Thymus (tissue), 11 donors: ENCODE measurements around the gene NUBPL. TPM values are rescaled to one million over a fixed set of nuclear protein-coding genes. Genes with fewer than 3 reads are reported as not detected.
"Not testable (repeated sequence)": the region's sequence is repeated elsewhere in the genome, so short reads cannot be mapped to it uniquely, and the experiment has no call there.

ENCODE experiments used
- DNase-seq, 9 donors: peaks; one replicate each; pipeline ENCODE4 v3.0.0-alpha.2; 2013; ENCODE audit warnings: low spot score in 9 of 9, low read depth in 6 of 9, missing footprints in 1 of 9
- H3K27ac ChIP-seq, 2 donors: one replicate each; pipeline ENCODE4 v1.5.1; 2013; ENCODE audit warnings: control low read depth in 1 of 2, low read depth in 1 of 2, low read length in 1 of 2, mild to moderate bottlenecking in 1 of 2, moderate library complexity in 1 of 2
- H3K27me3 ChIP-seq, 2 donors: one replicate each; pipeline ENCODE4 v1.5.1; 2013; ENCODE audit warnings: low read length in 1 of 2; ENCODE audit not compliant: control insufficient read depth in 2 of 2, insufficient read depth in 1 of 2
- H3K36me3 ChIP-seq, 2 donors: one replicate each; pipeline ENCODE4 v1.5.1; 2013; ENCODE audit warnings: low read length in 1 of 2, mild to moderate bottlenecking in 1 of 2, moderate library complexity in 1 of 2; ENCODE audit not compliant: control insufficient read depth in 2 of 2, insufficient read depth in 2 of 2
- H3K4me1 ChIP-seq, 2 donors: one replicate each; pipeline ENCODE4 v1.5.1; 2013; ENCODE audit warnings: low read length in 2 of 2; ENCODE audit not compliant: control insufficient read depth in 2 of 2, insufficient read depth in 2 of 2
- H3K4me3 ChIP-seq, 2 donors: one replicate each; pipeline ENCODE4 v1.5.1; 2013; ENCODE audit warnings: low read length in 2 of 2, control low read depth in 1 of 2, mild to moderate bottlenecking in 1 of 2
- H3K9me3 ChIP-seq, 2 donors: one replicate each; pipeline ENCODE4 v1.5.1; 2013; ENCODE audit warnings: low read length in 1 of 2, mild to moderate bottlenecking in 1 of 2; ENCODE audit not compliant: control insufficient read depth in 2 of 2, insufficient read depth in 1 of 2
- WGBS: extraction: QIAGEN DNeasy Blood & Tissue Kit; methylation state at CpG from one replicate; pipeline ENCODE4 v1.1.7; 2013; 5-methylcytosine and 5-hydroxymethylcytosine counted together
- polyA plus RNA-seq: library from polyadenylated mRNA; stranded (reverse); fragments of 200-250 nt; gene quantifications from one replicate; pipeline ENCODE4 v1.2.3, GENCODE V29; 2013
- total RNA-seq: library from RNA; stranded (reverse); fragments of 120-200 nt; gene quantifications from one replicate; pipeline ENCODE4 v1.2.4, GENCODE V29; 2013
- donor health status: healthy.

Gene NUBPL
- total and polyA plus RNA-seq, 2 donors = 7.4 to 14.2 TPM

GRCh38 chr14:31811693-31812628 lies 250.8 kb downstream of the NUBPL start:
- H3K27ac ChIP-seq, H3K9me3 ChIP-seq, H3K4me1 ChIP-seq, H3K36me3 ChIP-seq, H3K4me3 ChIP-seq, DNase-seq, H3K27me3 ChIP-seq: not testable (repeated sequence)
- WGBS = 95% methylated on average over 15 of the region's 15 CpGs

DNA sequence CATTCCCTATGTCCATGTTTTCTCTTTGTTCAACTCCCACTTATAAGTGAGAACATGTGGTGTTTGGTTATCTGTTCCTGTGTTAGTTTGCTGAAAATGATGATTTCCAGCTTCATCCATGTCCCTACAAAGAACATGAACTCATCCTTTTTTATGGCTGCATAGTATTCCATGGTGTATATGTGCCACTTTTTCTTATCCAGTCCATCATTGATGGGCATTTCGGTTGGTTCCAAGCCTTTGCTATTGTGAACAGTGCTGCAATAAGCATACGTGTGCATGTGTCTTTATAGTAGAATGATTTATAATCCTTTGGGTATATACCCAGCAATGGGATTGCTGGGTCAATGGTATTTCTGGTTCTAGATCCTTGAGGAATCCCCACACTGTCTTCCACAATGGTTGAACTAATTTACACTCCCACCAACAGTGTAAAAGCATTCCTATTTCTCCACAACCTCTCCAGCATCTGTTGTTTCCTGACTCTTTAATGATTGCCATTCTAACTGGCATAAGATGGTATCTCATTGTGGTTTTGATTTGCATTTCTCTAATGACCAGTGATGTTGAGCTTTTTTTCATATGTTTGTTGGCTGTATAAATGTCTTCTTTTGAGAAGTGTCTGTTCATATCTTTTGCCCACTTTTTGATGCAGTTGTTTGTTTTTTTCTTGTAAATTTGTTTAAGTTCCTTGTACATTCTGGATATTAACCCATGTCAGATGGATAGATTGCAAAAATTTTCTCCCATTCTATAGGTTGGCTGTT lies 252.7 kb downstream of the NUBPL start:
- H3K27ac ChIP-seq, H3K36me3 ChIP-seq, H3K9me3 ChIP-seq, H3K4me1 ChIP-seq, H3K4me3 ChIP-seq, DNase-seq, H3K27me3 ChIP-seq: not testable (repeated sequence)
- WGBS = 95% methylated on average over 2 of the region's 2 CpGs

DNA sequence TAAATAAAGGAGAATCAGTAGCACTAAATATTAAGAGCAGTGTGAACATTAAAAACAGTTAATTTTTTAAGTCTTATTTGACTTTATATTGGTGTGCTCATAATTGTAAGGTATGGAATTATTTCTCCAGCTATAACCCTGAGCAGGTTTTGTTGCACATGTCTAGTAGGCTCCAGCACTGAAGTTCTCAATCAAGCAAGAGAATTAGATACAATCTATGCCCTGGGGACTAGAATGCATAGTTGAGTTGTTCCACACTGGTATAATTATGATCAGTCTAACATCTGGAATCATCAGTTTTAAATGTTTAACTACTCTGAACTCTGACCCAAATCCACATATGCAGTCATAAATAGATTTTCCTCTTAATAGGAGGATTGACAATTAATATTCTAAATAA lies 258.1 kb downstream of the NUBPL start:
- no peaks in the 10 kb centered on the region for H3K27me3 ChIP-seq
- H3K9me3 ChIP-seq = no peaks in the 10 kb centered on the region
- no peaks in the 10 kb centered on the region for H3K36me3 ChIP-seq
- no peak overlapping the region for H3K27ac ChIP-seq
- H3K4me1 ChIP-seq = no peaks in the 10 kb centered on the region
- H3K4me3 ChIP-seq = no peak overlapping the region
- no peak for DNase-seq

GRCh38 chr14:31825459-31825858 lies 264.3 kb downstream of the NUBPL start:
- Histone ChIP-seq H3K4me3 (no peak overlapping the region), H3K27ac (no peak overlapping the region)
- no peak for DNase-seq

GRCh38 chr14:31827325-31827724 lies 266.1 kb downstream of the NUBPL start:
- no peaks in the 10 kb centered on the region for H3K27me3 ChIP-seq
- no peak overlapping the region for H3K4me3 ChIP-seq
- no peaks in the 10 kb centered on the region for H3K4me1 ChIP-seq
- H3K9me3 ChIP-seq = no peaks in the 10 kb centered on the region
- DNase-seq = no peak
- no peaks in the 10 kb centered on the region for H3K36me3 ChIP-seq
- no peak overlapping the region for H3K27ac ChIP-seq

More at GRCh38 chr14:31825459-31825858, 264.3 kb downstream of the NUBPL start:
- Histone ChIP-seq H3K4me1 (no peaks in the 10 kb centered on the region), H3K9me3 (no peaks in the 10 kb centered on the region), H3K27me3 (no peaks in the 10 kb centered on the region), H3K36me3 (no peaks in the 10 kb centered on the region)

DNA sequence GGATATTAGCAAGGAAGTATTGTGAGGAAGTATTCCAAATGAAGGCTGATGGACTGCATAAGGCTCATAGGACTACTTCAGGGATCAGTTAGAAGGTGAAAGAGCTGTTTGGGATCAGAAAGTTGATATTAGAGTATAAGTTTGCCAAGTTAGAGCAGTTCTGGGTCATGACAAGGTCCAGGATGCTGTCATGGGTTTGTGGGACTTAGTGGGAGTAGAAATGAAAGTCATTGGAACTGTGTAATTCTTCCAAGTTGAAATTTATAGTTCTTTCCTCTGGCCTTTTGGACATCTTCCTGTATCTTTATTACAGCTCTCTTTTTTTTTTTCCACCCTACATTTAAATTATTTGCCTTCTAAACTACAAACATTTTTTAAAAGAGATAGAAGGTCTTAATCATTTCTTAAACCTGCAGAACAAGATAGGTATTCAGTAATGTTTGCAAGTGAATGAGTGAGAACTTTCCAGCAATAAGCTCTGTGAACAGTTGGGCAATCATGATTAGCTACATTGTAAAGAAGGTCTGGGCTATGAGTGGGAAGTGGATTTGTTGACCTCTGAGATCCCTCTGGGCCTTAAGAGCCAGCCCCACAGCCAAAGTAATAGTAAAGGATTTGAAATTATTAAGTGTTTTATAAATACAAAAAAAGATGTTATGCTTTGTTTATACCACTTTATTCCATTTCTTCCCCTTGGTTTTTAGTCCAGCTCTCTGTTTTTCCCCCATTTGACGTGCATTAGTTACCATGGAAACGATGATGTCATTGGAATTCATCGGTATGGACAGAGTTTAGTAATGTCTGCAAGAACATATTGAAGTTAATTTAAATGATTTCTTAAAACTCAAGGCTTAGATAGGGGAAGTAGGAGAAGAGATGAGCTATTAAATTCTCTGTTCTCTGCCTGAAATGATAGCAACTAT lies 268.0 kb downstream of the NUBPL start:
- no peak overlapping the region for H3K4me3 ChIP-seq
- no peaks in the 10 kb centered on the region for H3K9me3 ChIP-seq
- no peaks in the 10 kb centered on the region for H3K4me1 ChIP-seq
- WGBS = 96% methylated on average over 3 of the region's 3 CpGs
- no peaks in the 10 kb centered on the region for H3K36me3 ChIP-seq
- no peak overlapping the region for H3K27ac ChIP-seq
- H3K27me3 ChIP-seq = no peaks in the 10 kb centered on the region
- DNase-seq = no peak

DNA sequence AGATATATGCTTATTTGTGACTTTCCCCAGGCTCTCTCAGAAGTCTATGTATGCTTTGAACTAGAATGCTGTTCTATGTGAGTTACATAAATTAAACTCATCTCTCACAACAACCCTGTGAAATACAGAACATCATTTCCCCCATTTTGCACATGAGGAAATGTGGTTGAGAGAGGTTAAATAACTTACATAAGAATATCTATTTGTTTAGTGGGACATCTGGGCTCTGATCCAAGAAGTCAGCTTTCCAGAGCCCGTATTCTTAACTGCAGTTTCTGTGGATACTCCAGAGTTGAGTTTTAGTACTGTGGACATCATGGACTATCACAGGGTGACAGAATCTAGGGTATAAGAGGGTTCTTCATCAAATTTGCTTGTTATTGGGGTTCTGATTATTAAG lies 273.4 kb downstream of the NUBPL start:
- 97% methylated on average over 1 of the region's 1 CpG for WGBS
- H3K36me3 ChIP-seq = no peaks in the 10 kb centered on the region
- no peak overlapping the region for H3K4me3 ChIP-seq
- no peak for DNase-seq
- no peaks in the 10 kb centered on the region for H3K27me3 ChIP-seq
- H3K9me3 ChIP-seq = no peaks in the 10 kb centered on the region
- no peak overlapping the region for H3K27ac ChIP-seq
- no peaks in the 10 kb centered on the region for H3K4me1 ChIP-seq

DNA sequence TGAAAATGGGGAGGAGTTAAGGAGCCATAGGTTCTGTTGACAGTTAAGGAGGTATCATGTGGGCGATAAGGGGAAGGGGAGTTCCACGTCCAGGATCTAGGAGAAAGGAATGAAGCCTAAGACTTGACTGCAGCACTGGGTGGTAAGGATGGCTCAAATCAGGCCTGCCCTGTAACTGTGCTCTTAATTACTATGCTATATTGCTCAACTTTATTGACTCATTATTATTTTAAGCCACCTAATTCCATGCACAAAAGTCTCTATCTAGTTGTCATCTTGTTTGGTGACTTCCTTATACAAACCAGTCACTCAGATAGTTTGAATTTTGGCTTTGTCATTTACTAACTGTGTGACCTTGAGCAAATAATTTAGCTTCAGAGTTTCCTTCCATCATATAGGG lies 273.8 kb downstream of the NUBPL start:
- Histone ChIP-seq H3K27me3 (no peaks in the 10 kb centered on the region), H3K36me3 (no peaks in the 10 kb centered on the region), H3K9me3 (no peaks in the 10 kb centered on the region), H3K27ac (no peak overlapping the region), H3K4me1 (no peaks in the 10 kb centered on the region), H3K4me3 (no peak overlapping the region)
- no peak for DNase-seq
- 96% methylated on average over 2 of the region's 2 CpGs for WGBS
